HUES6 (cell line): Measurements from ENCODE around the gene COBL.

ENCODE experiments used
- H3K27ac ChIP-seq: 2 replicates; pipeline ENCODE4 v1.7.0; 2013; ENCODE audit warnings: low read depth, mild to moderate bottlenecking, low read length, inconsistent platforms
- H3K27me3 ChIP-seq: 2 replicates; pipeline ENCODE4 v1.6.1; 2013; ENCODE audit warnings: low read length; ENCODE audit not compliant: control insufficient read depth, insufficient read depth
- H3K36me3 ChIP-seq: 2 replicates; pipeline ENCODE4 v1.6.1; 2013; ENCODE audit warnings: low read length; ENCODE audit not compliant: control insufficient read depth, insufficient read depth
- H3K4me1 ChIP-seq: 2 replicates; pipeline ENCODE4 v1.6.1; 2013; ENCODE audit warnings: low read length; ENCODE audit not compliant: control insufficient read depth, insufficient read depth
- H3K4me3 ChIP-seq: 2 replicates; pipeline ENCODE4 v1.5.1; 2013; ENCODE audit warnings: low read depth, low read length
- H3K9ac ChIP-seq: one replicate; pipeline ENCODE4 v1.6.1; 2013; ENCODE audit warnings: mild to moderate bottlenecking, low read length
- H3K9me3 ChIP-seq: 2 replicates; pipeline ENCODE4 v1.6.1; 2013; ENCODE audit warnings: low read depth, low read length; ENCODE audit not compliant: control insufficient read depth, insufficient read depth

Gene COBL

GRCh38 chr7:51027106-51027934 is 289.3 kb downstream of the COBL start:
- H3K9ac ChIP-seq = no peak overlapping the region
- no peaks in the 10 kb centered on the region for H3K27me3 ChIP-seq
- H3K36me3 ChIP-seq = peaks cover 56% of the 10 kb centered on the region
- no peaks in the 10 kb centered on the region for H3K4me1 ChIP-seq
- H3K9me3 ChIP-seq = no peaks in the 10 kb centered on the region
- H3K27ac ChIP-seq = no peak overlapping the region
- no peak overlapping the region for H3K4me3 ChIP-seq

- no peaks in the 10 kb centered on the region for H3K4me1 ChIP-seq
- no peak overlapping the region for H3K4me3 ChIP-seq
- no peak overlapping the region for H3K9ac ChIP-seq
- H3K36me3 ChIP-seq = peaks cover 56% of the 10 kb centered on the region
- H3K27ac ChIP-seq = no peak overlapping the region
- H3K9me3 ChIP-seq = no peaks in the 10 kb centered on the region
- H3K27me3 ChIP-seq = no peaks in the 10 kb centered on the region
These were observed 290.3 kb downstream of the COBL start for GRCh38 chr7:51026341-51026740.

- no peak overlapping the region for H3K4me3 ChIP-seq
- no peaks in the 10 kb centered on the region for H3K4me1 ChIP-seq
- peaks cover 49% of the 10 kb centered on the region for H3K36me3 ChIP-seq
- H3K9ac ChIP-seq = no peak overlapping the region
- H3K9me3 ChIP-seq = no peaks in the 10 kb centered on the region
- H3K27ac ChIP-seq = no peak overlapping the region
- H3K27me3 ChIP-seq = no peaks in the 10 kb centered on the region
These were observed 290.9 kb downstream of the COBL start for GRCh38 chr7:51025668-51026067.

- peaks cover 43% of the 10 kb centered on the region for H3K36me3 ChIP-seq
- H3K27me3 ChIP-seq = no peaks in the 10 kb centered on the region
- H3K4me3 ChIP-seq = no peak overlapping the region
- H3K27ac ChIP-seq = no peak overlapping the region
- H3K9me3 ChIP-seq = no peaks in the 10 kb centered on the region
- H3K4me1 ChIP-seq = no peaks in the 10 kb centered on the region
- H3K9ac ChIP-seq = no peak overlapping the region
These were observed 291.7 kb downstream of the COBL start for GRCh38 chr7:51024867-51025266.

DNA sequence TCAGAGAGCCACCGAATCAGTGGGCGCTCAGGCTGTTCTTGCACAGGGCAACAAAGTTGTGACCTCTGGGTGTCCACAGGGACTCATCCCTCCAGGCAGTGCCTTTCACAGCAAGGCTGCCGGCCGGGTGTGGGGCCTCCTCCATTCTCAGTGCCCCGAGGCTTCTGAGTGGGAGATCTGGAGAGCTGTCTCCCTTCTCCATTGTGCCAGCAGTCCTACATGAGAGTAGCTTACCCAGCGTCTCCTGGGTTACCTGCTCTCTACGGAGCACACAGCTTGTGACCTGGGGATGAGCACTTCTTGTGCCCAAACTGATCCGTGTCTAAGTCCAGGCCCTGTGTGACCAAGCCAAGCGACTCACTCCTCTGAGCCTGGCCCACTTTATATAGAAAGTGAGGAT is 293.1 kb downstream of the COBL start:
- H3K27me3 ChIP-seq = no peaks in the 10 kb centered on the region
- H3K4me1 ChIP-seq = no peaks in the 10 kb centered on the region
- H3K36me3 ChIP-seq = peaks cover 32% of the 10 kb centered on the region
- H3K27ac ChIP-seq = no peak overlapping the region
- no peak overlapping the region for H3K4me3 ChIP-seq
- H3K9me3 ChIP-seq = no peaks in the 10 kb centered on the region
- H3K9ac ChIP-seq = no peak overlapping the region

- Histone ChIP-seq H3K4me1 (no peaks in the 10 kb centered on the region), H3K36me3 (peaks cover 25% of the 10 kb centered on the region; the same call in 1 of the 2 replicates), H3K4me3 (no peak overlapping the region), H3K9ac (no peak overlapping the region), H3K27me3 (no peaks in the 10 kb centered on the region), H3K27ac (no peak overlapping the region), H3K9me3 (no peaks in the 10 kb centered on the region)
These were observed 293.8 kb downstream of the COBL start for GRCh38 chr7:51022821-51023220.

- H3K4me3 ChIP-seq = no peak overlapping the region
- peaks cover 18% of the 10 kb centered on the region; the same call in 1 of the 2 replicates for H3K36me3 ChIP-seq
- no peak overlapping the region for H3K27ac ChIP-seq
- H3K4me1 ChIP-seq = no peaks in the 10 kb centered on the region
- no peaks in the 10 kb centered on the region for H3K27me3 ChIP-seq
- no peak overlapping the region for H3K9ac ChIP-seq
- H3K9me3 ChIP-seq = no peaks in the 10 kb centered on the region
These were observed 294.6 kb downstream of the COBL start for GRCh38 chr7:51021906-51022570.

DNA sequence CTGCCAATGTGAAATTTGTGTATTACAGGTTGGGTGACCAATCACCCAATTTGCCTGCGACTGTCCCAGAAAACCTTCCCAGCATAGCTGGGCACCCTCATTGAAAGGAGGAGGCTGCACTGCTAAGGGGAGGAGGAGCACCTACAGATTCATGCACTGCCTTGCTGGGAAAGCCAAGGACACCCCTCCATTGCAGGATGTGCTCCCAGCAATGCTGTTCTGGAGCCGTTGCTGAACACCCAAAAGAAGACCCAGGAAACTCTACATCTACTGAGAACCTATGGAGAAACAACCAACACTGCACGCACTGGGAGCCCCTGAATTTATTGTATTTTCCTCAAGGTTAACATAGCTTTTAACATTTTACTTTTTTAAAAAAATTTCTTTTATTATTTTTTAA is 295.7 kb downstream of the COBL start:
- H3K9ac ChIP-seq = no peak overlapping the region

GRCh38 chr7:51019891-51020870 is 296.4 kb downstream of the COBL start:
- Histone ChIP-seq H3K27ac (no peak overlapping the region), H3K9ac (no peak overlapping the region), H3K36me3 (peaks cover 10% of the 10 kb centered on the region; the same call in 1 of the 2 replicates), H3K4me3 (no peak overlapping the region), H3K27me3 (no peaks in the 10 kb centered on the region), H3K9me3 (no peaks in the 10 kb centered on the region), H3K4me1 (no peaks in the 10 kb centered on the region)

More for the DNA sequence above, 295.7 kb downstream of the COBL start:
- peaks cover 12% of the 10 kb centered on the region; the same call in 1 of the 2 replicates for H3K36me3 ChIP-seq
- H3K27ac ChIP-seq = no peak overlapping the region
- no peaks in the 10 kb centered on the region for H3K9me3 ChIP-seq
- no peak overlapping the region for H3K4me3 ChIP-seq
- no peaks in the 10 kb centered on the region for H3K27me3 ChIP-seq
- H3K4me1 ChIP-seq = no peaks in the 10 kb centered on the region

DNA sequence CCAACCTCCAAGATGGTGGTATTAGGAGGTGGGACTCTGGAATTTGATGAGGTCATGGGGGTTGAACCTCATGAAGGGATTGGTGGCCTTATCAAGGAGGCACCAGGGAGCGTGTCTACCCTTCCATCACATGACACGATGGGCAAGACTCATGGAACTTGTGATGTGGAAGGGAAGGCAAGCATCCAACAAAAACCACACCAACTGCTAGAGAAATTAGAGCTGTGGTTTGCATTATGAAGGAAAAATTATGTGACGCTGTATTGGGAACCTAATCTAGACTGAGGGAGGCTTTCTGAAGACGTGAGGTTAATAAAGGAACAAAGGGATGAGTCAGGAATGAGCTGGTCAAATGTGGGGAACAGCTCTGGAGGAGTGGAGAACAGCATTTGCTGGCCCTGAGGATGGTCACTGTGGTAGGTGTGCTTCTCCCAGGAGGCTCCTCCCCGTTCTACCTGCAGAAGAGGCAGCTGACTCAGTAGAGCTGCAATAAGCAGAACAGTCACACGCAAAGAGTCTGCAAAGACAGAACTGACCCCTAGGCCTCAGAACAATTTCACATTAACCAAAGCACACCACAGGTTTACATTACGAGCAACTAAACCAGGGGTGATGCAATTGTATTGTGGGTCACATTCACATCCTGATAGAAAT is 297.3 kb downstream of the COBL start:
- H3K27ac ChIP-seq = no peak overlapping the region
- H3K9ac ChIP-seq = no peak overlapping the region
- H3K4me3 ChIP-seq = no peak overlapping the region
- peaks cover 3% of the 10 kb centered on the region; the same call in 1 of the 2 replicates for H3K36me3 ChIP-seq
- H3K4me1 ChIP-seq = no peaks in the 10 kb centered on the region
- H3K27me3 ChIP-seq = no peaks in the 10 kb centered on the region
- no peaks in the 10 kb centered on the region for H3K9me3 ChIP-seq
